Esophagus (tissue), 2 donors: ENCODE results near the gene KCNK5. TPM values are rescaled to one million over a fixed set of nuclear protein-coding genes. Genes with fewer than 3 reads are reported as not detected.

Experiments used
- polyA plus RNA-seq, 2 donors: library from polyadenylated mRNA; stranded (reverse); fragments of 200-250 nt; gene quantifications; one replicate each; pipeline ENCODE4 v1.2.3, GENCODE V29; 2013
- donor health status: healthy with polysubstance abuse.
- donor health status: Bipolar disorder and iron deficiency.

The KCNK5 gene
- polyA plus RNA-seq, 2 donors = 2.5 to 2.7 TPM

Other genes with a start within 250 kb of the KCNK5 start
- gene GLP1R, start 180.7 kb downstream of the KCNK5 start, polyA plus RNA-seq = not detected
- gene SAYSD1, start 114.3 kb downstream of the KCNK5 start, polyA plus RNA-seq = 1 to 10 TPM; 7.8 to 7.9 TPM
- gene KCNK17, start 84.9 kb upstream of the KCNK5 start, polyA plus RNA-seq = under 1 TPM; 0.24 to 0.65 TPM
- gene KCNK16, start 93.2 kb upstream of the KCNK5 start, polyA plus RNA-seq = not detected